Measurements from ENCODE around the gene FCAMR.

FCAMR gene

GRCh38 chr1:206998816-206999215 is 28.6 kb upstream of the FCAMR start:
- DNase-seq = no peak

DNA sequence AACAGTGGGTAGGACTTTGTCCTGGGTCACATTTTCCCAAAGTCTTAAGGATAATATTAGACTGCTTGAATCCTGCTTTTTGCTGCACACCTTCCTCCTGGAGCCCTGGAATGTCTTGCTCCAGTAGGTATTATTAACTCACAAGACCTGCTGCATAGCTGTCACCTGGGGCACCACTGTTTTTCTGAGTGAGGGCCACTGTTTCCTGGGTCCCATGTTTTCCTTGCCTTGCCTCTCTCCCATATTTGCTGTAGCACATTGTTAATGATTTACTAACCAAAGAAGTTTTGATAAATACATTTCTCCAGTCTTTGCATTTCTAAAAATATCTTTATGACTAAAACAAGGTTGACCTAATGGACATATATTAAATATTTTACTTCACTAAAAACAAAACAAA is 22.5 kb upstream of the FCAMR start:
- no peak for DNase-seq

DNA sequence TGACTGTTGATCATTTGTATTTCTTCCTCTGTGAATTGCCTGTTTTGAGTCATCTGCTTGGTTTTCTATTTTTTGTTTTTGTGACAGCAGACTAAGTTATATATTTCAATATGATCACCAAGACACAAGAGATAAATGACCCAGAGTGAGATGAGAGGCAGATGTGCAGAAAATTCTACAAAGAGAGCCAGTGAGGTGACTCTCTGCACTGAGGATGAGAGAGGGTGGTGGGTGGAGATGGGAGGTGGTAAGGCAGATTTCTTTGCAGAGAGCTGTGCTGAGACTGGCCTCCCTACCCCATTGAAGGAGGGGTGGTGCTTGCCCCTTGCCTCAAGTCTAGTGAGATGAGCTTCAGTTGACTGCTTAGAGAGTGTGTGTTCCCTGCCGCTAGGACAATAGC is 17.6 kb upstream of the FCAMR start:
- DNase-seq = no peak

GRCh38 chr1:206986885-206987284 is 16.6 kb upstream of the FCAMR start:
- no peak for DNase-seq

- no peak for DNase-seq
These were observed 16.1 kb upstream of the FCAMR start for GRCh38 chr1:206986402-206986801.

- DNase-seq = no peak
These were observed 15.0 kb upstream of the FCAMR start for GRCh38 chr1:206985162-206985749.

GRCh38 chr1:206982216-206982615 is 12.0 kb upstream of the FCAMR start:
- peak; percentile 42 for DNase-seq

DNA sequence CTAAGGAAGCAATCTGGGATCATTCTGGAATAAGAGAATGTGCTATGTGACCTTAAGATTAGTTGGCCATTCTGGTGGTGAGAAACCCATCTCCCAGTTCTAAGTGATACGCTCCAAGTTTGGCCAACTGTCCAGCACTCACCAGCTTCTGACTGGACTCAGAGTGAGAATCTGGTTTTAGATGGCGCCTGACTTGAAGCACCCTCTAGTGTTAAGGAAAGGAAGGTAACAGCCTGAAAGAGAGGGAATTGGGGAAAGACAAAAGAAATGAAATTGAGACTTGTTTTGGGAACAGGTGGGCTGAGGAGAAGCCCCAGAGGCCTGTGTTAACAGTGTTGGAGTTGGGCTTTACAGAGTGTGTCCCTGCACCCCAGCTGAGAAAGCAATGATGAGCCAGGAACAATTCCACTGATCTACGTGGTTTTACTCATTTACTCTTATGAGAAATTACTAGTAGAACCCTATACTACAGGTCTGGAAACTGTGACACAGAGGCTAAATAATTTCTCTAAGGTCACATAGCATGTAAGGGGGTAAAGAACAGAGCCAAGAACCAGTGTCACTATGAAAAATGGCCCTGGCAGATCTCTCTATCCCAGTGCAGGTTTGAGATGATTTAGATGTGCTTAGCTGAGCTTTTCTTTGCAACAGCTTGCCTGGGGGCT is 9.3 kb upstream of the FCAMR start:
- DNase-seq = no peak

- DNase-seq = no peak
These were observed 8.0 kb upstream of the FCAMR start for GRCh38 chr1:206978259-206978658.

- no peak for DNase-seq
These were observed 5.0 kb upstream of the FCAMR start for GRCh38 chr1:206975306-206975705.

DNA sequence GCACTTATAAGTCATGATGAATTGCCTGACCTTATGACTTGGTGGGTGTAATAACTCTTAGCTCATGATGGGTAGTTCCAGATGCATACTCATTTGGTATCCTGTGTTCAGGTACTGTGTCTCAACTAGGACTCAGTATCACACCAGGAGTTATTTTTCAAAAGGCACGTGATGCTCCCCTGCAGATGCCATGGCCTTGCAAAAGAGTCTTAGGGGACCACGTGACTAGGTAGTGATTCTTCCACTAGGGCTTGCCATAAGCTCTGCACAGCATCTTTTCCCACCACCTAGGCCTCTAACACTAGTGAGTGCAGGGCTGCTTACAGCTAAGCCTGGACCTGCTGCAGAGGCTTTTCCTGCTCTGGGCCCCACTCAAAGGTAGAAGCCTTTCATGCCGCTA is 3.9 kb upstream of the FCAMR start:
- no peak for DNase-seq

- DNase-seq = no peak
These were observed 2.5 kb upstream of the FCAMR start for GRCh38 chr1:206972728-206973127.

GRCh38 chr1:206971029-206971655 is 882 bp upstream of the FCAMR start:
- no peak for DNase-seq

DNA sequence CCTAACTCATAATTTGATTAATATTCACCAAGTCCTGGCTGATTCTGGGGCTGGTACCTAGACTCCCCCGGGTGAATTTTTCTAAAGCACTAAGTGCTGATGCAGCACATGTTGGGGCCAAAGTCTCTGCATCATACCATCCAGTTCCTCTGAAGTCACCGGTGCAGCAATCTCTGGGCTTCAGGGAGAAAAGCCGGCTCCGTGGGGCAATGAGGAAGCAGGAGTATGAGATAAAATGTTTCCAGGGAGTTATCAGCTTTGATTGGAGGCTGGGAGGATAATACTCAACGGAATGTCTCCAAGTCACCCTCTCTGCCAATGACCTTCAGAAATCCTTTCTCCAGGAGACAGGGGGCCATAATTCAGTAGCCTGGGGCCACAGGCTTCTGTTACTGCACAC is 1.2 kb downstream of the FCAMR start:
- DNase-seq = no peak

- no peak for DNase-seq
These were observed 3.0 kb downstream of the FCAMR start for GRCh38 chr1:206967096-206967849.

DNA sequence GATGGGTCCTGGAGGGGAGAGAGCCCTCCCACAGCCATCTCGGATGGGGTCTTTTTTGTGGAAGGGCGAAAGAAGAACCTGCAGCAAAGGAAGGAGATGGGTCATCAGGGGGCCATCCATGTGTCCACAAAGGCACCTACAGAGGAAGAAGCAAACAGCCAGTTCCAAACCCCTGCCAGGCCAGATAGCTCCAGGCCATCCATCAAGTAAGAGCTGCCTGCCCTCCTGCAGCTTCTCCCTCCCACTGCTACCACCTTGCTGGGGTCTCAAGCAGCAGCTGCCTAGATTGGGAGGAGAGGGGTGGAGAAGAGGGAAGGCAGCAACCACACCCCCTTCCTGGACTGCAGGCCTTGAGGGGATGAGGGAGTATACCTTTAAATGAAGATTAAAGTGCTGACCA is 4.5 kb downstream of the FCAMR start:
- no peak for DNase-seq

GRCh38 chr1:206963740-206964139 is 6.5 kb downstream of the FCAMR start:
- DNase-seq = no peak

DNA sequence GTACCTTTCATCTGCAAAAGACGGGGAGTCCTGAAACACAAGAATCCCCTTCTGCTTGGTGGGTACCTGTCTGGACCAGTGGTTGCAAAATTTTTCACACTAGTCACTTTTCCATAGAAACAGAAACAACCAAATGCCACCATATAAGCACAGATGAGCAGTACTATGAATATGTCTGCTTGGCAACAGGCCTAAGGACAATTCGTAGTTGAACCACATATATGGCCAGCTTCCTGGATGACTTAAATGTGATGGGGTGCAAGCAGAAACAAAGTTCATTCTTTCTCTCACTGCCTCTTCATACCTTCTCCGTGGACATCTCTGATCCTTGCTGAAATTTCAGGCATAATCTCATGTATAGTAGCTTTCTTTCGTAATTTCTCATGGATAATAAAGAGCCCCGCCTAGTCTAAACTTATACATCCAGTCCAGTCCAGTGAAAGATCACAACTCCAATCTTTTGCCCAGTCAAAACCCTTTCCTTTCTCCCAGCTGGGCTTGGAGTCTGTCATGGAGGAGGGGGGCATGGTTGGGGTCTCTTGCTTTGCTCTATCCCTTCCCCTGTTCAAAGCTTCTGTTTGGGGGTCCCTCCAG is 7.0 kb downstream of the FCAMR start:
- no peak for DNase-seq

GRCh38 chr1:206962272-206962671 is 8.0 kb downstream of the FCAMR start:
- DNase-seq = no peak

DNA sequence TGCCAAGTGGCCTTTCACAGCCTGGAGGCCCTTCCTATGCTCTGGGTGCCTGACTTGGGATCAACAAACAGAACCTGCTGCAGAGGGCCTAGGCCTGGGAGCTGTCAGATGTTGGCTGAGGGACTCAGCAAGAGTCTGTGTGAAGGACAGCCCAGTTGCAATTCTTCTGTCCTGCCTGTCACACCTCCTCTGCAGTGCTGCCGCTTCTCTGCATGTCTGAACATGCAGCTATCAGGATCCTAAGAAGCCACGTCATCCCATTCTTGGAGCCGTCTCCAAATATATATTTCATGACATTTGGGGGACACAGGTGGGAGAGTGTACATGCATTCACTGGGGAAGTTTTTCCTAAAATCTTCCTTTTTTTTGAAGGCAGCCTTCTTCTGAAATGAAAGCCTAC is 8.6 kb downstream of the FCAMR start:
- no peak for DNase-seq

DNA sequence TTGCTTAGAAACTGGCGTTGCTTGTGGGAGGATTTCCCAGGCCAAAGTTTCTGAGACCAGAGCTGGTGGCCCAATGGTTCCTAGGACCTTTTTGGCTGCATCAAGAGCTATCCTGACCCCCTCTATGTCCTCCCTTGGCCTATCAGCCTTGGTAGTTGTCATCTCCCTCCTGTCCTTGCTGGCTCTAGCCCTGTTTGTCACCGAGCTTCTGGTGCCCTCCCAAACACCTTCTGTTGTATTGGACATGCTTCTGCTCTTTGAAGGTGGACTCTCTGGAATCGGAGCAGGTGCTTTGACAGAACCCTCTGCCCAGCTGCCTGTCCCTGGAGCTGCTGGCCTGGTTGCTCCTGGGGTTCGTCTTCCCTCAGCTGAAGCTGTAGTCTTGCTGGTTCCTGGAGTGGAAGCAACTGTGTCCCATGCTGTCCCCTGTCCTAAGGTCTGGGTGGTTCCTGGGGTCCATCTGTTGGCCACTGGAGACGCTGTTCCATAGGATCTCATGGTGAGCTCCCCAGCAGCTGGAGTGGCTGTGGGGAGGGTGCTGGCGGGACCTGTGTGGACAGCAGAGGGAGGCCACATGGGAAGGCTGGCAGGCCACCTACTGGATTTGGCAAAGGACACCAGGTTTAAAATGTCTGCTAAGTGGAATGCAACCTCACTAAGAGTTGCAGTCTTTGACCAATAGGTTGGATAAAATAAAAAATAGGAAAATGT is 9.4 kb downstream of the FCAMR start:
- no peak for DNase-seq

DNA sequence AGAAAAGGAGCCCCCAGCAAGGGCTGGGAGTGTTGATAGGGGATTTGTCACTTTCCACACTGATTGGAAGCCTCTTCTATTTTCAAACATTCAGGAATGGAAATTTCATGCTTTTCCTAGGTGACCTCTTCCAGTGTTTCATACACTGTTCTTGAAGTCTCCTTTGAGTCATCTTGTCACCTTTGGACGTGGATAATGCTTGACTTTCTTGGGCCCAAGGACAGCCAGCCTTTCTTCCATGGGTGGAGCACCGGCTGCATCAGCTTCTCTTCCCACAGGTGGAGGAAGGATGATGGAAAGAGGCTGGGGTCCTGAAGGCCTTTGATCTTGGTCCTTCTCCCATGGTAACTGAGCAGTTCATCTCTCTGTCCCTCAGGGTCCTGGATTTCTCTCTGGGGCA is 12.1 kb downstream of the FCAMR start:
- DNase-seq = no peak

- DNase-seq = no peak
These were observed 12.6 kb downstream of the FCAMR start for GRCh38 chr1:206957639-206958038.

All from NK-92 treated with Interleukin-12 subunit alpha and Interleukin-12 subunit beta, amount 100 ng/mL, for 24 hours (cell line).